ENCODE measurements around the gene RTN4RL1. TPM values are rescaled to one million over a fixed set of nuclear protein-coding genes. Genes with fewer than 3 reads are reported as not detected.

The RTN4RL1 gene
- total RNA-seq, 1 donor from 2014 or later: 0.77 TPM

GRCh38 chr17:1970843-1971384 is 54.2 kb downstream of the RTN4RL1 start:
- H2AFZ ChIP-seq (ENCODE audit: low read depth, low read length): no peak overlapping the region
- Mint-ChIP-seq H3K9me3 (ENCODE audit: unreplicated experiment) (no peaks in the 10 kb centered on the region), H3K4me1 (ENCODE audit: low read depth, unreplicated experiment) (peaks cover 11% of the 10 kb centered on the region), H3K36me3 (ENCODE audit: low read depth, unreplicated experiment) (no peaks in the 10 kb centered on the region), H3K27ac (ENCODE audit: unreplicated experiment) (no peak overlapping the region), H3K27me3 (ENCODE audit: low read depth, unreplicated experiment) (peaks cover 39% of the 10 kb centered on the region), H3K4me3 (ENCODE audit: unreplicated experiment) (no peak overlapping the region)
- H3K36me3 ChIP-seq (ENCODE audit: insufficient read depth, low read length): no peaks in the 10 kb centered on the region
- H3K27ac ChIP-seq (ENCODE audit: low read depth, low read length): no peak overlapping the region
- H3K4me2 ChIP-seq (ENCODE audit: low read length): no peak overlapping the region
- peaks cover 10% of the 10 kb centered on the region for H3K27me3 ChIP-seq (ENCODE audit: insufficient read depth, low read length)
- H3K79me2 ChIP-seq (ENCODE audit: insufficient read depth, low read length): no peaks in the 10 kb centered on the region
- H4K20me1 ChIP-seq (ENCODE audit: insufficient read depth, low read length): no peaks in the 10 kb centered on the region
- H3K4me3 ChIP-seq (ENCODE audit: insufficient read depth, low read depth, low read length): no peak overlapping the region
- no peak for DNase-seq (ENCODE audit: low read depth)
- FAIRE-seq: no peak
- H3K9me3 ChIP-seq (ENCODE audit: insufficient read depth, low read depth, low read length): no peaks in the 10 kb centered on the region
- no peak for TF ChIP-seq EZH2 (IDR thresholded peaks at IDR 0.05; ENCODE audit: insufficient read depth, low read length)
- TF ChIP-seq, protein P1, sequence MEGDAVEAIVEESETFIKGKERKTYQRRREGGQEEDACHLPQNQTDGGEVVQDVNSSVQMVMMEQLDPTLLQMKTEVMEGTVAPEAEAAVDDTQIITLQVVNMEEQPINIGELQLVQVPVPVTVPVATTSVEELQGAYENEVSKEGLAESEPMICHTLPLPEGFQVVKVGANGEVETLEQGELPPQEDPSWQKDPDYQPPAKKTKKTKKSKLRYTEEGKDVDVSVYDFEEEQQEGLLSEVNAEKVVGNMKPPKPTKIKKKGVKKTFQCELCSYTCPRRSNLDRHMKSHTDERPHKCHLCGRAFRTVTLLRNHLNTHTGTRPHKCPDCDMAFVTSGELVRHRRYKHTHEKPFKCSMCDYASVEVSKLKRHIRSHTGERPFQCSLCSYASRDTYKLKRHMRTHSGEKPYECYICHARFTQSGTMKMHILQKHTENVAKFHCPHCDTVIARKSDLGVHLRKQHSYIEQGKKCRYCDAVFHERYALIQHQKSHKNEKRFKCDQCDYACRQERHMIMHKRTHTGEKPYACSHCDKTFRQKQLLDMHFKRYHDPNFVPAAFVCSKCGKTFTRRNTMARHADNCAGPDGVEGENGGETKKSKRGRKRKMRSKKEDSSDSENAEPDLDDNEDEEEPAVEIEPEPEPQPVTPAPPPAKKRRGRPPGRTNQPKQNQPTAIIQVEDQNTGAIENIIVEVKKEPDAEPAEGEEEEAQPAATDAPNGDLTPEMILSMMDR (IDR thresholded peaks at IDR 0.05; ENCODE audit: insufficient read depth, low read depth, low read length): no peak
- H3K4me1 ChIP-seq (ENCODE audit: insufficient read depth, low read length): peaks cover 5% of the 10 kb centered on the region
- no peak overlapping the region for H3K9ac ChIP-seq (ENCODE audit: low read length)

- no peak overlapping the region for H3K27ac Mint-ChIP-seq (ENCODE audit: unreplicated experiment)
- no peaks in the 10 kb centered on the region for H3K36me3 ChIP-seq (ENCODE audit: insufficient read depth, low read length)
Observed at GRCh38 chr17:1969712-1970111, 55.4 kb downstream of the RTN4RL1 start.

DNA sequence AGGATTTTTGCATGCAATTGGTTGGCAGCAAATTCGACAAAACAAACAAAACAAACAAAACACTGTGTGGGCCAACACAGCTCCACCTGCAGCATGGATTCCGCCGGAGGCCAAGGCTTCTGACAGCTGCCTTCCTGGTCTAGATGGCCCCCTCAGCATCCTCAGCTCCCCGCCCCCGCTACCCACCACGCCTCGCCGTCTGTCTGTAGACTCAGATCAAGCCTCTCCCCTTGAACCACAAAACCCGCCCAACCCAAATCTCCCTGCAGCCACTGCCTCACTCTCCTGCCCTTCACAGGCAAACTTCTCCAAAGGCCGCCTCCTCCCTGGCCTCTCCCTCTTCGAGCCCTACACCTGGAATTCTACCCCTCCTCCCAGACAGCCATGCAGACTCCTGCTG is 57.9 kb downstream of the RTN4RL1 start:
- Histone ChIP-seq H3K4me1 (ENCODE audit: insufficient read depth, low read length) (peaks cover 10% of the 10 kb centered on the region), H3K4me3 (ENCODE audit: insufficient read depth, low read depth, low read length) (no peak overlapping the region), H3K36me3 (ENCODE audit: insufficient read depth, low read length) (no peaks in the 10 kb centered on the region), H4K20me1 (ENCODE audit: insufficient read depth, low read length) (no peaks in the 10 kb centered on the region), H2AFZ (ENCODE audit: low read depth, low read length) (no peak overlapping the region), H3K27ac (ENCODE audit: low read depth, low read length) (no peak overlapping the region), H3K9me3 (ENCODE audit: insufficient read depth, low read depth, low read length) (no peaks in the 10 kb centered on the region), H3K79me2 (ENCODE audit: insufficient read depth, low read length) (no peaks in the 10 kb centered on the region), H3K27me3 (ENCODE audit: insufficient read depth, low read length) (peaks cover 5% of the 10 kb centered on the region), H3K4me2 (ENCODE audit: low read length) (no peak overlapping the region), H3K9ac (ENCODE audit: low read length) (no peak overlapping the region)
- Mint-ChIP-seq H3K27ac (ENCODE audit: unreplicated experiment) (no peak overlapping the region), H3K9me3 (ENCODE audit: unreplicated experiment) (no peaks in the 10 kb centered on the region), H3K4me3 (ENCODE audit: unreplicated experiment) (no peak overlapping the region), H3K4me1 (ENCODE audit: low read depth, unreplicated experiment) (peaks cover 10% of the 10 kb centered on the region), H3K36me3 (ENCODE audit: low read depth, unreplicated experiment) (no peaks in the 10 kb centered on the region), H3K27me3 (ENCODE audit: low read depth, unreplicated experiment) (peaks cover 24% of the 10 kb centered on the region)
- FAIRE-seq (no peak), DNase-seq (ENCODE audit: low read depth) (no peak)
- TF ChIP-seq, protein P1 (IDR thresholded peaks at IDR 0.05; ENCODE audit: insufficient read depth, low read depth, low read length): no peak
- TF ChIP-seq EZH2 (IDR thresholded peaks at IDR 0.05; ENCODE audit: insufficient read depth, low read length): no peak

More at GRCh38 chr17:1969712-1970111, 55.4 kb downstream of the RTN4RL1 start:
- Mint-ChIP-seq H3K9me3 (ENCODE audit: unreplicated experiment) (no peaks in the 10 kb centered on the region), H3K4me1 (ENCODE audit: low read depth, unreplicated experiment) (peaks cover 14% of the 10 kb centered on the region), H3K36me3 (ENCODE audit: low read depth, unreplicated experiment) (no peaks in the 10 kb centered on the region), H3K27me3 (ENCODE audit: low read depth, unreplicated experiment) (peaks cover 33% of the 10 kb centered on the region), H3K4me3 (ENCODE audit: unreplicated experiment) (no peak overlapping the region)
- TF ChIP-seq EZH2 (IDR thresholded peaks at IDR 0.05; ENCODE audit: insufficient read depth, low read length): no peak
- TF ChIP-seq, protein P1 (IDR thresholded peaks at IDR 0.05; ENCODE audit: insufficient read depth, low read depth, low read length): no peak
- no peak for FAIRE-seq
- peaks cover 10% of the 10 kb centered on the region for H3K4me1 ChIP-seq (ENCODE audit: insufficient read depth, low read length)
- no peaks in the 10 kb centered on the region for H3K79me2 ChIP-seq (ENCODE audit: insufficient read depth, low read length)
- DNase-seq (ENCODE audit: low read depth): no peak
- H3K9ac ChIP-seq (ENCODE audit: low read length): no peak overlapping the region
- H3K27ac ChIP-seq (ENCODE audit: low read depth, low read length): no peak overlapping the region
- H3K4me2 ChIP-seq (ENCODE audit: low read length): no peak overlapping the region
- H3K4me3 ChIP-seq (ENCODE audit: insufficient read depth, low read depth, low read length): no peak overlapping the region
- no peaks in the 10 kb centered on the region for H3K9me3 ChIP-seq (ENCODE audit: insufficient read depth, low read depth, low read length)
- H3K27me3 ChIP-seq (ENCODE audit: insufficient read depth, low read length): peaks cover 5% of the 10 kb centered on the region
- H4K20me1 ChIP-seq (ENCODE audit: insufficient read depth, low read length): no peaks in the 10 kb centered on the region
- H2AFZ ChIP-seq (ENCODE audit: low read depth, low read length): no peak overlapping the region

Measured in astrocyte (in vitro differentiated cells and primary cell).